Duodenal mucosa (tissue), 2 donors: ENCODE data around the gene UBXN4.
A peak's percentile ranks its signal among the peaks of the same experiment; 100 is the strongest.

Source experiments
- H3K27ac ChIP-seq: one replicate; pipeline ENCODE4 v1.7.0; 2013; ENCODE audit warnings: low read depth, low read length
- H3K27me3 ChIP-seq, 2 donors: one replicate each; pipeline ENCODE4 v1.7.0; 2013; ENCODE audit warnings: low read length in 2 of 2, control low read depth in 1 of 2; ENCODE audit not compliant: insufficient read depth in 2 of 2, control insufficient read depth in 1 of 2
- H3K36me3 ChIP-seq, 2 donors: one replicate each; pipeline ENCODE4 v1.7.0; 2013; ENCODE audit warnings: low read length in 2 of 2, control low read depth in 1 of 2; ENCODE audit not compliant: insufficient read depth in 2 of 2, control insufficient read depth in 1 of 2
- H3K4me1 ChIP-seq, 2 donors: one replicate each; pipeline ENCODE4 v1.7.0; 2013; ENCODE audit warnings: low read length in 2 of 2, control low read depth in 1 of 2; ENCODE audit not compliant: insufficient read depth in 2 of 2, control insufficient read depth in 1 of 2
- H3K4me3 ChIP-seq, 2 donors: one replicate each; pipeline ENCODE4 v1.7.0; 2013; ENCODE audit warnings: low read length in 2 of 2, low read depth in 1 of 2
- H3K9ac ChIP-seq, 2 donors: one replicate each; pipeline ENCODE4 v1.7.0; 2013; ENCODE audit warnings: low read length in 2 of 2, low read depth in 1 of 2
- H3K9me3 ChIP-seq, 2 donors: one replicate each; pipeline ENCODE4 v1.7.0; 2013; ENCODE audit warnings: low read length in 2 of 2, control low read depth in 1 of 2; ENCODE audit not compliant: control insufficient read depth in 1 of 2

UBXN4 gene

DNA sequence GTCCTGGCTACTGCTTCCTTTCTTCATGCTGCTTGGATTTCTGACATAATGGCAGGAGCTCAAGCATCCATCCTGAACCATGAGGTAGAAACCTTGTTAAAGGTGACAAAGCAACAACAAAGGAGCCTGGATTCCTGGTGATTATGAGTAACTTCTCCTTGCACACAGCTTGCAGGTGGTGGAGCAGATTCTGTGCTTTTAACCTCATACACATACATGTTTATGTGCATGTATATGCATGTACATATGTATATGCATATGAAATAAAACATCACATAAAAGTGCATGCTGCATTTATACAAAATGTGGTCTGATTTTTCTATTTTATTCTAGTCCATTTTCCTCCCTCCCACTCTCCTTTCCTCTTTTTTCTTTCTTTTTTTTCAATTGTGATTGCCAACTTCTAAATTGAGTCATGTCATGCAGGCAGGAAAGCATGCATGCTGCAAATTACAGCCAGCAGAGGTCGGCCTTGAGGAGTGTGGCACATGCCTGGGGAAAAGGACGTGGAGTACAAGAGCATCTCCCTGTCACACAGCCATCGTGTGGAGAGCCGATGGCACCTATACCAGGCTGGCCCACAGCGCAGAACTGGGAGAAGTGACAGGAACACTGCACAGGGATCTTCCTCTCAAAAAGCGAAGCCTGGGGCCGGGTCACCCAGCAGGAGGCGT is 77.4 kb downstream of the UBXN4 start:
- no peak overlapping the region for H3K27ac ChIP-seq
- H3K9me3 ChIP-seq = peaks cover 10% of the 10 kb centered on the region in 2 donors
- H3K4me1 ChIP-seq = no peaks in the 10 kb centered on the region
- no peaks in the 10 kb centered on the region for H3K27me3 ChIP-seq
- H3K9ac ChIP-seq = no peak overlapping the region
- no peak overlapping the region for H3K4me3 ChIP-seq
- H3K36me3 ChIP-seq = peaks cover 18 to 24% of the 10 kb centered on the region in 2 donors

DNA sequence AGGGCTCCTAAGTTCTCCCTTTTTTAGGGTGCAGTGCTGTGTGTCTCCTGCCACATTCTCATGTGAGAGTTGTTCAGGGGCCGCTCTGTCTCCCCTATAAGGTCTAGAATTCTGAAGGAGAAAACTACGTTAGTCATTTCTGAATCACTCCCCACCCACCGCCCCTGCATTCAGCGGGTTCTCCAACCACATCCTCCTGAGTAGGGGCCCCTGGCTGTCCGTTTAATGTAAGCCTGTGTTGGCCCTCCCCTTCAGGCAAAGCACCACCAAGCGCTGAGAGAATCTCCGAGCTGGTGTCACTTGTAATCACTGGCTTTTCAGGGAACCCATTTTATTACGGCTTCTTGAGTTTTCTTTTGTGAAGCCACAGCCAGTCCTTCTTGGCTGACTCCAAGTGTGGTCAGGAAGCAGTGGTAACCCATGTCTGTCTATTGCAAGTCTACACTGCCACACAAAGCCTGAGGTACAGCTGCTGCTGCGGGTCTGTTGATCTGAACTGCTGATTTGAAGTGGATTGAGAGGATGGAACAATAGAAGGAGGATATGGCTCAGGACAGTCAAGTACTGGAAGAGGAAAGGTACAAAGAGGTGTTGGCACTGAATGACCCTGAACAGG is 78.5 kb downstream of the UBXN4 start:
- H3K36me3 ChIP-seq = peaks cover 18 to 27% of the 10 kb centered on the region in 2 donors

DNA sequence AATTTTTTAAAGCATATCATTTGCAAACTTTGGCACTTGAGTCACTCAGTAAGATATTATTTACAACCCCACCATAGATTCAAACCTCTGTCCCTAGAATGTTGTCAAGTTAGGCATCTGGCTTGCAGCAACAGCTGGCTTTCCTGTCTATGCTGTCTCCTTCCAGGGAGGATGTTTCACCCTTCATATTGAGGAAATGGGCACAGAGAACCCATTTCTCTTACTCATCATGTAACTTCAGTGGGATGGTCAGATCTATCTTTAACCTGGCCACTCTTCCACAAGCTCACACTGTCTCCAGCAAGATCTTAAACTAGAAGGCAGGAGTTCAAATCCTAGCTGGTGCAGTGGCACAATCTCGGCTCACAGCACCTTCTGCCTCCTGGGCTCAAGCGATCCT is 79.5 kb downstream of the UBXN4 start:
- peaks cover 18 to 27% of the 10 kb centered on the region in 2 donors for H3K36me3 ChIP-seq
- H3K27ac ChIP-seq = no peak overlapping the region
- no peak overlapping the region for H3K9ac ChIP-seq
- H3K4me1 ChIP-seq = peaks cover 8% of the 10 kb centered on the region in 2 donors
- H3K9me3 ChIP-seq = peaks cover 10% of the 10 kb centered on the region in 2 donors
- no peaks in the 10 kb centered on the region for H3K27me3 ChIP-seq
- no peak overlapping the region for H3K4me3 ChIP-seq

More for the DNA sequence above, 78.5 kb downstream of the UBXN4 start:
- H3K4me3 ChIP-seq = no peak overlapping the region
- no peak overlapping the region for H3K27ac ChIP-seq
- no peak overlapping the region for H3K9ac ChIP-seq
- H3K4me1 ChIP-seq = no peaks in the 10 kb centered on the region
- peaks cover 10% of the 10 kb centered on the region in 2 donors for H3K9me3 ChIP-seq
- no peaks in the 10 kb centered on the region for H3K27me3 ChIP-seq

DNA sequence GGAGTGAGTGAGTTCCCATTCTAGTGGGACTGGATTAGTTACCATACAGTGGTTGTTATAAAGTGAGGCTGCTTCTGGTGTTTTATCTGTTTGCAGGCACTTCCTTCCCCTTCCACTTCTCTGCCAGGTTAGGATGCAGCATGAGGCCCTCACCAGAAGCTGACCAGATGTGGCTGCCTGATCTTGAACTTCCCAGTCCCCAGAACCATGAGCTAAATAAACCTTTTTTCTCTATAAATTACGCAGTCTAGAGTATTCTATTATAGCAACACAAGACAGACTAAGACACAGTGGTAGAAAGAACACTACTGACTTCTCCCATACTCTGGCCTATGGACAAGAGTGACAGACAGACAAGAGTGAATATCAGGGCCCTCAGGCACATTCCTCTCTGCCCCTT is 81.2 kb downstream of the UBXN4 start:
- peaks cover 8% of the 10 kb centered on the region in 2 donors for H3K4me1 ChIP-seq
- no peaks in the 10 kb centered on the region for H3K27me3 ChIP-seq
- H3K4me3 ChIP-seq = no peak overlapping the region
- no peak overlapping the region for H3K9ac ChIP-seq
- peaks cover 10% of the 10 kb centered on the region in 2 donors for H3K9me3 ChIP-seq
- H3K27ac ChIP-seq = no peak overlapping the region
- peaks cover 18 to 27% of the 10 kb centered on the region in 2 donors for H3K36me3 ChIP-seq

DNA sequence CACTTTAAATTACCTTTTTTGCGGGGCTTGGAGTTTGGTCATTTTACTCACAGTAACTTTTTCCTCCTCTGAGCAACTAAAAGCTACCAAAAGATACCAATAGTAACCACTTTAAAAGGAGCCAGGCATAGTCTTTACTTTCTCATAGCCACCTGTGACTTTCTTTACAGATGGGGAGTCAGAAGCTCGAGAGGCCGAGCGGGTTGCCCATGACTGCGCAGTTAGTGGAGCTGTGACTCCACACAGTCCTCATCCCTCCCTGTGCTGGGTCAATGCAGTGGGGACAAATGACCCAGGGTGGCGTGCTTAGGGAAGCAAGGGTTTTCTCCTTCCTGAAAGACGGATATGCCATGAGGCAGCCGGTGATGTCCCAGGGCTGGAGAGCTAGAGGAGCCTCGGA is 83.5 kb downstream of the UBXN4 start:
- Histone ChIP-seq H3K4me3 (no peak overlapping the region), H3K27ac (no peak overlapping the region), H3K27me3 (no peaks in the 10 kb centered on the region), H3K36me3 (peaks cover 18 to 22% of the 10 kb centered on the region in 2 donors), H3K9me3 (peaks cover 10% of the 10 kb centered on the region in 2 donors), H3K9ac (no peak overlapping the region), H3K4me1 (peaks cover 8% of the 10 kb centered on the region in 2 donors)

DNA sequence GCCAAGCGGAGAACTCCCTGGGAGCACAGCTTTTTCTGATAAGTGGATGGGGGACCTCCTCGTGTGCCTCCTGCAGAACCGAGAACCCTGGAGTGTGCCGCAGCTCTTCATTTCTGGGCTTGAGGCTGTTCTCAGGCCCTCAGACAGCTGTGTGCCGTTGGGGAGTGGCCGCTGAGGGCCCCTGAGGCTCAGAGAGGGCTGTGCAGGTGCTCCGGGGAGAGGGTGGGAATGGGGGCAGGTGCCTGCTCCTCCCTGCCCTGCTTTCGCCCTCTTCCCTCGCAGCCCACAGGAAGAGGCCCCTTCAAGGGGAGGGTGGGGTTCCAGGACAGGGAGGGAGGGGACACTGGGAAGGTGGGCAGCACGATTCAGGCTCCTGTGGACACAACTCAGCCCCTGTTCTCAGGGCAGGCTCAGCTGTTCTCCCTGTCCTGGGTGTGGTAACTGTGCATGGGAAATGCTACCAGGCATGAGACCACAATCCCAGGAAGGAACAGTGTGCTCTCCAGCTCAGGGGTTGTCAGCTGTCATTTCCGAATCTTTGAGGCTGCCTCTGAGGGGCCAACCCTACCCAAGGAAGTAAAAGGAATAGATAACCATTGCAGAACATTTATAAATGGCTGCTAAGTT is 84.0 kb downstream of the UBXN4 start:
- Histone ChIP-seq H3K4me3 (no peak overlapping the region), H3K9me3 (peaks cover 10% of the 10 kb centered on the region in 2 donors), H3K27ac (no peak overlapping the region), H3K27me3 (no peaks in the 10 kb centered on the region), H3K36me3 (peaks cover 17 to 22% of the 10 kb centered on the region in 2 donors), H3K9ac (no peak overlapping the region), H3K4me1 (peaks cover 10 to 13% of the 10 kb centered on the region in 2 donors)

GRCh38 chr2:135826544-135826943 is 84.9 kb downstream of the UBXN4 start:
- peaks cover 10% of the 10 kb centered on the region in 2 donors for H3K9me3 ChIP-seq
- no peak overlapping the region for H3K27ac ChIP-seq
- peaks cover 18 to 21% of the 10 kb centered on the region in 2 donors for H3K4me1 ChIP-seq
- H3K27me3 ChIP-seq = no peaks in the 10 kb centered on the region
- H3K9ac ChIP-seq = no peak overlapping the region
- H3K4me3 ChIP-seq = no peak overlapping the region
- H3K36me3 ChIP-seq = peaks cover 19 to 22% of the 10 kb centered on the region in 2 donors

DNA sequence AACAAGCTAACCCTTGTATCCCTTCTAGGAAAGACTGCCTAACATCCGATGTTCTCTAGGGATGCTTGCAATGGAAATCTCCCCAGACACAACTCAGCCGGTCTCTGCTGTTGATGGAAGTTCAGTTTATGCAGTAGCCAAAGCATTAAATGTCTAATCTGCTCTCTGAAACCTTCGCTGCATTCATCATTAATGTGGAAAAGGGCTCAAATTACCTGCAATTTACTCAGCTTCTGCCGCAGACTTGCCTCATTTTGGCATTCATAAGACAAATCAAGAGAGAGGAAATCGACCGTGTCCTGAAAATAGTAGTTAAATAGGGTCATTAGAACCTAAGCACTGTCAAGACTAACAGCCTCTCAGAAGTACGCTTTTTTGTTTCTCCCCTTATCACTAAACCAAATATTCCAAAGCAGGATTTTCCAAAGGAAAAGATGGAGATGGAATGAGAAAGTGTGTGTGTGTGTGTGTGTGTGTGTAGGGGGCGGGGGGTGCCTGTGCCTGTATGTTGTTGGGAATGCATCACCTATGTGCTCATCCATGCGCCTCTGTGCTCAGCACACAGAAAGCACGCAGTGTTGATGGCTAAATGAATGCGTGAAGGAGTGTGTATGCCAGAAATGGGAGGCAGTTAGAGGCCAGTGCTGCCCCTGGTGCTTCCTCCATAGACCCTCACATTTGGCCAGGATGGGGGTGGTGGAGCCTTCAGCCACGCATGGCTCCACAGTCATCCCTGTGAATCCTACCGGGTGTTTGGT is 87.9 kb downstream of the UBXN4 start:
- Histone ChIP-seq H3K9me3 (no peaks in the 10 kb centered on the region), H3K27me3 (no peaks in the 10 kb centered on the region), H3K27ac (no peak overlapping the region), H3K4me3 (no peak overlapping the region), H3K4me1 (peaks cover 21 to 23% of the 10 kb centered on the region in 2 donors), H3K36me3 (peaks cover 3 to 5% of the 10 kb centered on the region in 2 donors), H3K9ac (no peak overlapping the region)

- Histone ChIP-seq H3K36me3 (peaks cover 3 to 5% of the 10 kb centered on the region in 2 donors), H3K27ac (no peak overlapping the region), H3K4me3 (peak overlapping the region; percentile 38 to 53), H3K27me3 (no peaks in the 10 kb centered on the region), H3K9ac (peak overlapping the region in 1 of 2 donors; percentile 10), H3K9me3 (no peaks in the 10 kb centered on the region), H3K4me1 (peaks cover 14 to 15% of the 10 kb centered on the region in 2 donors)
Observed at GRCh38 chr2:135831180-135831812, 89.6 kb downstream of the UBXN4 start.
